HG03469 (cell line): Measurements from ENCODE around the gene PELI3.
"Not testable (repeated sequence)": the region's sequence is repeated elsewhere in the genome, so short reads cannot be mapped to it uniquely, and the experiment has no call there.

Experiments used
- ATAC-seq: cut with Tn5 transposase; IDR thresholded peaks from one replicate; pipeline ENCODE4 v1.9.1; 2021; ENCODE audit warnings: mild to moderate bottlenecking, moderate library complexity, moderate number of reproducible peaks; ENCODE audit not compliant: unreplicated experiment

PELI3 gene, protein sequence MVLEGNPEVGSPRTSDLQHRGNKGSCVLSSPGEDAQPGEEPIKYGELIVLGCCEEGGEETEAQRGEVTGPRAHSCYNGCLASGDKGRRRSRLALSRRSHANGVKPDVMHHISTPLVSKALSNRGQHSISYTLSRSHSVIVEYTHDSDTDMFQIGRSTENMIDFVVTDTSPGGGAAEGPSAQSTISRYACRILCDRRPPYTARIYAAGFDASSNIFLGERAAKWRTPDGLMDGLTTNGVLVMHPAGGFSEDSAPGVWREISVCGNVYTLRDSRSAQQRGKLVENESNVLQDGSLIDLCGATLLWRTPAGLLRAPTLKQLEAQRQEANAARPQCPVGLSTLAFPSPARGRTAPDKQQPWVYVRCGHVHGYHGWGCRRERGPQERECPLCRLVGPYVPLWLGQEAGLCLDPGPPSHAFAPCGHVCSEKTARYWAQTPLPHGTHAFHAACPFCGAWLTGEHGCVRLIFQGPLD

GRCh38 chr11:66466225-66467033 lies at the start of gene PELI3:
Gene PELI3, plus strand, starts transcription at chr11:66466905. Its CDS starts 1,224 bp downstream, at chr11:66468129.
- peak; percentile 41 for ATAC-seq

DNA sequence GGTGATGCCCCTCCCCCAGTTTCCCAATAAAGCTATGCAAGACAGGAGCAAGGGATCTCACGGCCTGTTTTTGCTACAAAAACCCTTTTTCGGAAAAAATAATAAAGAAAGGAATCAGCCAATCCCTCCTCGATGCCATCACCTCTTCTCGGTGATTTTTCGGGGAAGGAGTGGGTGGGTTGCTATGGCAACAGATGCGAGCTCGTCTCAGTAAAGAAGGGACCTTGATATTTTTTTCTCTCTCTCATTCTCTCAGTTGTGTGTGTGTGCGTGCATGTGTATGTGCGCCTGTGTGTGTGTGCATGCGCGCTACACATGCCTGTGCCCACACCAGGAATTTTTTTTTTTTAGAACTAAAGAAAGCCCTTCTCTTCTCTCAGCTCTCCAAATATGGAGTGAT lies 49.7 kb upstream of the PELI3 start:
- ATAC-seq: no peak

- no peak for ATAC-seq
These were observed 48.3 kb upstream of the PELI3 start for GRCh38 chr11:66418168-66418985.

- no peak for ATAC-seq
These were observed 47.8 kb upstream of the PELI3 start for GRCh38 chr11:66418986-66419308.

DNA sequence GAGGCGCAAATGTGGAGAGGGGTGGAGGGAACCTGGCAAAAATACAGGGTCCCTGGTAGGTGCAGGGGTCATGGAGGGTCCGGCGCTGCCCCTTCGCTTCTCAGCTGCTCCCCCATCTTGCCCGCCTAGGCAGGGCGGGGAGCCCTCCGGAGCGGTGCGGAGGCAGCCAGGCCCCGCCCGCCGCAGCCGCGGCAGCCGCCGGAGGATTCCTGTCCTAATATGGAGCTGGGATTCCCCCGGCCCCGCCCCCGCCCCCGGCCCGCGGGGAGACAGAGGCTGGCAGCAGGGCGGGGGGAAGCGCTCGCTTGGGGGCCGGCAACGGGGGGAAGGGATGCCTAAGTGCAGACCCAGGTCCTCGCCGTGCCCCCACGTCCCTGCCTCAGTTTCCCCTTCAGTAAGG lies 46.9 kb upstream of the PELI3 start:
- ATAC-seq: no peak

GRCh38 chr11:66420671-66421476 lies 45.8 kb upstream of the PELI3 start, which contains the start of gene NPAS4:
Gene NPAS4, plus strand, starts transcription at chr11:66421035. Its CDS starts 145 bp downstream, at chr11:66421180.
- ATAC-seq: no peak

DNA sequence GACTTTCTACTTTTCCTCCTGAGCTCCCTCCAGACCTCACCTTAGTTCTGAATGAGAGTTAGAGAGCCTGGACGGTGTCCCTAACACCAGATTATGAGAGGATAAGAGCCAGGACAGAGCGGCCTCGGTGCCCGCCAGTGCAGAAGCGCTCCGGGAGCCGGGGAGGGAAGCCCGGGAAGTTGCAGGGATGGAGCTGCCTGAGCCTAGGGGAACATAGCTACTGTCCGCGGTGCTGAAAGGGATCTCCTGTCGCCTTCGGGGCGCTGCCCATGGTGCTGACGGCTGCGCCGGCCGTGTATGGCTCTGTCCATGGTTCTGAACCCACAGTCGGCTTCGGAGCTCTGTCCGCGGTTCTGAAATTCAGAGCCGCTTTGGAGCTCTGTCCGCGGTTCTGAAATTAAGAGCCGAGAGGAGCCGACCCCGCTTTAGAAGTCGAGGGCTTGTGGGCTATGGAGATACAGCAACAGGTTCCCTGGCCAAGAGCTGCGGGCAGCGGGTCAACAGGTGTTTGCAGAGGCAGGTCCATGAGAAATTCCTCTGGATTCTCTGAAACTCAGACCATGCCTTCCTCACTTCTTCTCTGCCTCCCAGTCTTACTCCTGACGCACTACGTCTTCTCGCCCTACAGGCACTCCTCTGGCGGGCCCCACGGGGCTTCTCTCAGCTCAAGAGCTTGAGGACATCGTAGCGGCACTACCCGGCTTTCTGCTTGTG lies 45.1 kb upstream of the PELI3 start:
- ATAC-seq: no peak

DNA sequence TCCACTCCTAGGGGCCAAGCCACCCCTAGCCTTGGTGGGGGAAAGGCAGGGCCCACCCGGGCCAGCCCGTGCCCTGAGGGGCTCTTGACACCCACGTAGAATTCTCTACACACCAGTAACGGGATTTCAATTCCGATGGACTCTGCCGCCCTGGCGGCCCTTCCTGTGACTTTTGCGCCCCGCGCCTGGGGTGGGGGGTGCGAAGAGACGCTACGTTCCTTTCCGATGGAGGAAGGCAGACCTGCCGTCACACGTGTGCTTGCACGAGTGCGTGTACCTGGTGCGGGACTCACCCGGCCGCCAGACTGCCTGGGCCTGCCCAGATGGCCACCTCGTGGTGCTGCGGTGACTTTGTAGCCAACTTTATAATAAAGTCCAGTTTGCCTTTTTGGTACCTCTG lies 40.4 kb upstream of the PELI3 start:
- no peak for ATAC-seq

DNA sequence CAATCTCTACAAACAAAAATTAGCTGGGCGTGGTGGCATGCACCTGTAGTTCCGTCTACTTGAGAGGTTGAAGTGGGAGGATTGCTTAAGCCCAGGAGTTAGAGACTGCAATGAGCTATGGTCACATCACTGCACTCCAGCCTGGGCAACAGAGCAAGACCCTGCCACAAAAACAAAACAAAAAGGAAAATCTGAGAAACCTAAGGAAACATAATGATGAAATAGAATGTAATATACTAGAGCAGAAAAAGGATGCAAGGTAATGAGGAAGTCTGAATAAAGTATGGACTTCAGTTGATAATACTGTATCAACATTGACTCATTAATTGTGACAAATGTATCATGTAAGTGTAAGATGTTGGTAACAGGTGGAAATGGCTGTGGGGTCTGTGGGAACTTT lies 37.8 kb upstream of the PELI3 start:
- ATAC-seq: no peak

DNA sequence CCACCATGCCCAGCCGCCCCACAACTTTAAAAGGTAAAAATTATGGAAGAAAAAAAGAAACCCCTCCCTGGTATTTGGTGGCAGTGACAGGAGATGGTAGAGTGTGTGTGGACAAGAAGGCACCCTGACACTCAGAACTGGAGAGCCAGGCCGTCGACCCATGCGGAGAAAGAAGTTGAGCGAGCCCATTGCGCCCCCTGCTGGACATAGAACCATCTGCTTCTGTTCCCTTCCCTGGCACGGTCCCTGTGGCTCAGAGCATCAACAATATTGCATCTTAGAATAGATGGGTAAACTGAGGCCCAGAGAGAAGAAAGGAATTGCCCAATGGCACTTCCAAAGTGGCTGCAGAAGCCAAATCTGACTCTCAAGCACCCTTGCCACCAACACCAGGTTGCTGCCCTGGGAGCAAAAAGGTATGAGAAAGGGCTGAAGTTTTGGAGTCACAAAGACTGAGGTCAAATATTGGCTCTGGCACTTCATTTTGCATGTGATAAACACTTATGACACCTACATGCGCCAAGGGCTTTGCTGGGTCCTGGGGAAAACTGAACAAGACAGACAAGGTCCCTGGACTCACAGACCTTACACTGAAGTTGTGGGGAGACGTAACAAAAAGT lies 36.6 kb upstream of the PELI3 start:
- no peak for ATAC-seq

DNA sequence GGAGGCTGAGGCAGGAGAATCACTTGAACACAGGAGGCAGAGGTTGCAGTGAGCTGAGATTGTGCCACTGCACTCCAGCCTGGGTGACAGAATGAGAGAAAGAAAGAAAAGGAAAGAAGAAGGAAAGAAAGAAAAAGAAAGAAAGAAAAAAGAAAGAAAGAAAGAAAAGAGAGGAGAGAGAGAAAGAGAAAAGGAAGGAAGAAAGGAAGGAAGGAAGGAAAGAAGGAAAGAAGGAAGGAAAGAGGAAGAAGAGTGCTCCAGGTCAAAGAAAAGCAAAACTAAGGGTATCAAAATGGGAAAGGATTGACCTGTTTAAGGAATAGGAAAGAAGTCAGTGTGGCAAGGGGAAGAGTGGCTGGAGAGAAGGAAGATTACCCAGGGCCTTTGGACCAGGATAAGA lies 35.4 kb upstream of the PELI3 start:
- ATAC-seq: not testable (repeated sequence)

- ATAC-seq: not testable (repeated sequence)
These were observed 34.8 kb upstream of the PELI3 start for GRCh38 chr11:66431871-66432329.

DNA sequence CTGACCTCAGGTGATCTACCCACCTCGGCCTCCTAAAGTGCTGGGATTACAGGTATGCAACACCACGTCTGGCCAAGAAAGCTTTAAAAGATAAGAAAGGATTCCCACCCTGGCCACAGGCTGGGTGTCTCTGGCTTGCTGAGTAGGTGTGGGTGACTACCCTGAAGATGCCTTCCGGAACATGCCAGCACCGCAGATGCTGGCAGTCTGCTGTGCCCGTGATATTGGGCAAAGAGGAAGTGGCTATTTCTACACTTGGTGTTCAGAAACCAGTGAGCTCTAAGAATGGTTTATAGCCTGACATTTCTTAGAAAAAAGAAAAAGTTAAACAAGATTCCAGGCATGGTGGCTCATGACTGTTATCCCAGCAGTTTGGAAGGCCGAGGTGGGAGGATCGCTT lies 34.1 kb upstream of the PELI3 start:
- no peak for ATAC-seq

GRCh38 chr11:66437979-66438503 lies 28.7 kb upstream of the PELI3 start:
- no peak for ATAC-seq

DNA sequence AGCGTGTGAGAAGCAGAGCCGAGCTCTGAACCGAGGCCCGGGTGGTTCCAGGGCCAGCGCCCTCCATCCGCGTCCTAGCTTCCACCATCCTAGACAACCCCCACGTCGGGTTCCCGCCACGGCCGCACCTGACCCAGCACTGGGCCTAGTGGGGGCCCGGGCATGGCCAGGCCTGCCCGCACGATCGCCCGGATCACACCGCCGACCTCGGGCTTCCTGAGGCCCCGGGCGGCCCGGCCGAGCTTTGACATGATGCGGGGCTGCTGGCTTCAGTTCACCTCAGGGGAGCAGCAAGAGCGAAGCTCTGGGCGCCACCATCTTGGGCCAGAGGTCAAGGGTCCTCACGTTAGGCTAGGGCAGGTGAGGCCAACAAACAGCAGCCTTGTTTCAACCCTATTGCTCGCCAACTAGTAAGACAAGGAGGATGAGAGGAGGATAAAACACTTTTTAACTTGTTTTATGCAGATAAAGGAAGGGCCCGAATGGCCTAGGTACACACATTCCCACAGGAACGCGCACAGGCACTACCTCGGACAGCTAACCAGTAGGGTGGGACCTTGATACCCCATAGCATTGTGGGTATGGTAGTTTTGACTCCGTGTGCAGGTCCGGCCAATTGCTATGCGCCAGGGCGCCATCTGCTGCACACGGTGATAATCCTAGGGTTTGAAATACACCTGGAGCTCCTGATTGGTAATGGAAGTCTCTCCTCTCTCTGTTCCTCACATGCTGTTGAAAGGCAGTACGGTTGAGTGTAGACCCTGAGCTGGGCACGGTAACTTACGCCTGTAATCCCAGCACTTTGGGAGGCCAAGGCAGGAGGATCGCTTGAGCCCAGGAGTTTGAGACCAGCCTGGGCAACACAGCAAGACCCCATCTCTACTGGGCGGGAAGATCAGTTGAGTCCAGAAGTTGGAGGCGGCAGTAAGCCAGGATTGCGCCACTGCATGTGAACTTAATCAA lies 27.9 kb upstream of the PELI3 start, which contains the start of gene MRPL11:
Gene MRPL11, minus strand, starts transcription at position 345 of the 963 bp plus-strand sequence. Its CDS starts 94 bp downstream, at position 251.
- peak; percentile 75 for ATAC-seq

DNA sequence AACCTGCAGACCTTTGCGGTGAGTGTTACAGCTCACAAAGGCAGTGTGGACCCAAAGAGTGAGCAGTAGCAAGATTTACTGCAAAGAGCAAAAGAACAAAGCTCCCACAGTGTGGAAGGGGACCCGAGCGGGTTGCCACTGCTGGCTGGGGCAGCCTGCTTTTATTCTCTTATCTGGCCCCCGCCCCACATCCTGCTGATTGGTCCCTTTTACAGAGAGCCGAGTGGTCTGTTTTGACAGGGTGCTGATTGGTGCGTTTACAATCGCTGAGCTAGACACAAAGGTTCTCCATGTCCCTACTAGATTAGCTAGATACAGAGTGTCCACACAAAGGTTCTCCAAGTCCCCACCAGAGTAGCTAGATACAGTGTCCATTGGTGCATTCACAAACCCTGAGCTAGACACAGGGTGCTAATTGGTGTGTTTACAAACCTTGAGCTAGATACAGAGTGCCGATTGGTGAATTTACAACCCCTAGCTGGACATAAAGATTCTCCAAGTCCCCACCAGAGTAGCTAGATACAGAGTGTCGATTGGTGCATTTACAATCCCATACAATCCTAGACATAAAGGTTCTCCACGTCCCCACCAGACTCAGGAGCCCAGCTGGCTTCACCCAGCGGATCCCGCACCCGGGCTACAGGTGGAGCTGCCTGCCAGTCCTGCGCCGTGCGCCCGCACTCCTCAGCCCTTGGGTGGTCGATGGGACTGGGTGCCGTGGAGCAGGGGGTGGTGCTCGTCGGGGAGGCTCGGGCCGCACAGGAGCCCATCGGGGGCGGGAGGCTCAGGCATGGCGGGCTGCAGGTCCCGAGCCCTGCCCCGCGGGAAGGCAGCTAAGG lies 26.4 kb upstream of the PELI3 start:
- ATAC-seq: not testable (repeated sequence)

DNA sequence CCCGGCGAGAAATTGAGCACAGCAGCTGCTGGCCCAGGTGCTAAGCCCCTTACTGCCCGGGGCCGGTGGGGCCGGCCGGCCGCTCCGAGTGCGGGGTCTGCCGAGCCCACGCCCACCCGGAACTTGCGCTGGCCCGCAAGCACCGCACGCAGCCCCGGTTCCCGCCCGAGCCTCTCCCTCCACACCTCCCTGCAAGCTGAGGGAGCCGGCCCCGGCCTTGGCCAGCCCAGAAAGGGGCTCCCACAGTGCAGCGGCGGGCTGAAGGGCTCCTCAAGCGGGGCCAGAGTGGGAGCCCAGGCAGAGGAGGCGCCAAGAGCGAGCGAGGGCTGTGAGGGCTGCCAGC lies 25.8 kb upstream of the PELI3 start:
- ATAC-seq: not testable (repeated sequence)
